Measurements from ENCODE around the gene ARHGEF16.

Gene ARHGEF16

DNA sequence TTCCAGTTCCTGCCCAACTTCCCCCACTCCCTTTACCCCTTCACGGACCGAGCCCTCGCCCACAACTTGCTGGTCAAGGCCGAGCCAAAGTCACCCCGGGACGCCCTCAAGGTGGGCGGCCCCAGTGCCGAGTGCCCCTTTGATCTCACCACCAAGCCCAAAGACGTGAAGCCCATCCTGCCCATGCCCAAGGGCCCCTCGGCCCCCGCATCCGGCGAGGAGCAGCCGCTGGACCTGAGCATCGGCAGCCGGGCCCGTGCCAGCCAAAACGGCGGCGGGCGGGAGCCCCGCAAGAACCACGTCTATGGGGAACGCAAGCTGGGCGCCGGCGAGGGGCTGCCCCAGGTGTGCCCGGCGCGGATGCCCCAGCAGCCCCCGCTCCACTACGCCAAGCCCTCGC, 42.1 kb upstream of the ARHGEF16 start:
- DNase-seq, result no peak
- H3K27me3 ChIP-seq (replicated peaks; ENCODE audit: insufficient read depth, low read length), result peaks cover 75% of the 10 kb centered on the region
- no peak overlapping the region for H3K4me2 ChIP-seq (ENCODE audit: low read depth, low read length)
- H3K9ac ChIP-seq (ENCODE audit: low read length), result no peak overlapping the region
- no peaks in the 10 kb centered on the region for H3K4me1 ChIP-seq (ENCODE audit: low read length)
- H3K36me3 ChIP-seq (replicated peaks; ENCODE audit: insufficient read depth, low read length), result no peaks in the 10 kb centered on the region
- no peaks in the 10 kb centered on the region for H3F3A ChIP-seq (ENCODE audit: insufficient read depth, low read length)
- H3K9me3 ChIP-seq (replicated peaks; ENCODE audit: insufficient read depth, low read length), result no peaks in the 10 kb centered on the region
- no peaks in the 10 kb centered on the region for H3K79me2 ChIP-seq (ENCODE audit: low read length)
- no peak overlapping the region for H3K27ac ChIP-seq (ENCODE audit: low read length)
- no peak overlapping the region for H3K4me3 ChIP-seq (ENCODE audit: low read length)
- H3K9me2 ChIP-seq (replicated peaks; ENCODE audit: insufficient read depth, low read length), result no peaks in the 10 kb centered on the region
- no peak for TF ChIP-seq EZH2 (optimal IDR thresholded peaks at IDR 0.05; ENCODE audit: low read depth, low read length)
- TF ChIP-seq, protein P1, sequence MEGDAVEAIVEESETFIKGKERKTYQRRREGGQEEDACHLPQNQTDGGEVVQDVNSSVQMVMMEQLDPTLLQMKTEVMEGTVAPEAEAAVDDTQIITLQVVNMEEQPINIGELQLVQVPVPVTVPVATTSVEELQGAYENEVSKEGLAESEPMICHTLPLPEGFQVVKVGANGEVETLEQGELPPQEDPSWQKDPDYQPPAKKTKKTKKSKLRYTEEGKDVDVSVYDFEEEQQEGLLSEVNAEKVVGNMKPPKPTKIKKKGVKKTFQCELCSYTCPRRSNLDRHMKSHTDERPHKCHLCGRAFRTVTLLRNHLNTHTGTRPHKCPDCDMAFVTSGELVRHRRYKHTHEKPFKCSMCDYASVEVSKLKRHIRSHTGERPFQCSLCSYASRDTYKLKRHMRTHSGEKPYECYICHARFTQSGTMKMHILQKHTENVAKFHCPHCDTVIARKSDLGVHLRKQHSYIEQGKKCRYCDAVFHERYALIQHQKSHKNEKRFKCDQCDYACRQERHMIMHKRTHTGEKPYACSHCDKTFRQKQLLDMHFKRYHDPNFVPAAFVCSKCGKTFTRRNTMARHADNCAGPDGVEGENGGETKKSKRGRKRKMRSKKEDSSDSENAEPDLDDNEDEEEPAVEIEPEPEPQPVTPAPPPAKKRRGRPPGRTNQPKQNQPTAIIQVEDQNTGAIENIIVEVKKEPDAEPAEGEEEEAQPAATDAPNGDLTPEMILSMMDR (IDR thresholded peaks at IDR 0.05; ENCODE audit: low read length), result no peak
- TF ChIP-seq EZH2phosphoT487 (IDR thresholded peaks at IDR 0.05; ENCODE audit: low read length), result no peak
- no peaks in the 10 kb centered on the region for H4K20me1 ChIP-seq (ENCODE audit: insufficient read depth, low read length)
- no peak overlapping the region for H2AFZ ChIP-seq (ENCODE audit: low read length)

DNA sequence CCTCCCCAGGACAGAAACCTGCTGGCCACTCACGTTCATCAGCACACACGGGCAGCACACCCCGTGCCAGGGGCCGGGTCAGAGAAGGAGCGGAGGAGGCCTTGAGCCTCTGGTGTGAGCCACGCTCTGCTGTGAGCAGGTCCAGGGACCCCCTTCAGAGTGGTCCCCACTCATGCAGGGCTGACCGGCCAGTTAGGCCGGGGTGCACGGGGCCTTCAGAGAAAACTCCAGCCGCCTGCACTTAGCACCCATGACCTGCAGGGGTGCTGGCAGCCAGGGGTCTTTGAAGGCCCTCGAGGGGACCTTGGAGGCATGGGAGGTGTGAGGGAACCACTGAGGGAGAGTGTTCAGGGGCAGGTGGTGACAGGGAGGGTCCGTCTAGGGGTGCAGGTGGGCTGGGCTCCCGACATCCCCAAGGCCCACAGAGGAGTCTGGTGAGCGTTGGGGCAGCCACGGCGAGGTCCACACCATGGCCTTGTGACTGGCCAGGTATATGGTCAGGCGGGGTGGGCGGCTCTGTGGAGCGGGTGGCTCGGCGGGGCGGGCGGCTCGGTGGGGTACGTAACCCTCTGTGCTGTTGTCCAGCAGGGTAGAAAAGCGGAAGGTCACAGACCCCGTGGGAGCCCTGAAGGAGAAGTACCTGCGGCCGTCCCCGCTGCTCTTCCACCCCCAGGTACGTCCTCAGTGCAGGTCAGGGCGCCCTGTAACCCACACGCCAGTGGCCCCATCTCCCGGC, 40.3 kb upstream of the ARHGEF16 start:
- no peak for TF ChIP-seq EZH2phosphoT487 (IDR thresholded peaks at IDR 0.05; ENCODE audit: low read length)
- TF ChIP-seq EZH2 (optimal IDR thresholded peaks at IDR 0.05; ENCODE audit: low read depth, low read length), result no peak
- TF ChIP-seq, protein P1 (IDR thresholded peaks at IDR 0.05; ENCODE audit: low read length), result no peak
- no peaks in the 10 kb centered on the region for H3K36me3 ChIP-seq (replicated peaks; ENCODE audit: insufficient read depth, low read length)
- no peak overlapping the region for H2AFZ ChIP-seq (ENCODE audit: low read length)
- no peaks in the 10 kb centered on the region for H3K9me3 ChIP-seq (replicated peaks; ENCODE audit: insufficient read depth, low read length)
- no peaks in the 10 kb centered on the region for H3K79me2 ChIP-seq (ENCODE audit: low read length)
- H4K20me1 ChIP-seq (ENCODE audit: insufficient read depth, low read length), result no peaks in the 10 kb centered on the region
- no peaks in the 10 kb centered on the region for H3F3A ChIP-seq (ENCODE audit: insufficient read depth, low read length)
- H3K27me3 ChIP-seq (replicated peaks; ENCODE audit: insufficient read depth, low read length), result peaks cover 85% of the 10 kb centered on the region
- no peak overlapping the region for H3K9ac ChIP-seq (ENCODE audit: low read length)
- H3K4me2 ChIP-seq (ENCODE audit: low read depth, low read length), result no peak overlapping the region
- H3K4me1 ChIP-seq (ENCODE audit: low read length), result no peaks in the 10 kb centered on the region
- H3K9me2 ChIP-seq (replicated peaks; ENCODE audit: insufficient read depth, low read length), result no peaks in the 10 kb centered on the region
- H3K27ac ChIP-seq (ENCODE audit: low read length), result no peak overlapping the region
- DNase-seq, result no peak
- H3K4me3 ChIP-seq (ENCODE audit: low read length), result no peak overlapping the region

DNA sequence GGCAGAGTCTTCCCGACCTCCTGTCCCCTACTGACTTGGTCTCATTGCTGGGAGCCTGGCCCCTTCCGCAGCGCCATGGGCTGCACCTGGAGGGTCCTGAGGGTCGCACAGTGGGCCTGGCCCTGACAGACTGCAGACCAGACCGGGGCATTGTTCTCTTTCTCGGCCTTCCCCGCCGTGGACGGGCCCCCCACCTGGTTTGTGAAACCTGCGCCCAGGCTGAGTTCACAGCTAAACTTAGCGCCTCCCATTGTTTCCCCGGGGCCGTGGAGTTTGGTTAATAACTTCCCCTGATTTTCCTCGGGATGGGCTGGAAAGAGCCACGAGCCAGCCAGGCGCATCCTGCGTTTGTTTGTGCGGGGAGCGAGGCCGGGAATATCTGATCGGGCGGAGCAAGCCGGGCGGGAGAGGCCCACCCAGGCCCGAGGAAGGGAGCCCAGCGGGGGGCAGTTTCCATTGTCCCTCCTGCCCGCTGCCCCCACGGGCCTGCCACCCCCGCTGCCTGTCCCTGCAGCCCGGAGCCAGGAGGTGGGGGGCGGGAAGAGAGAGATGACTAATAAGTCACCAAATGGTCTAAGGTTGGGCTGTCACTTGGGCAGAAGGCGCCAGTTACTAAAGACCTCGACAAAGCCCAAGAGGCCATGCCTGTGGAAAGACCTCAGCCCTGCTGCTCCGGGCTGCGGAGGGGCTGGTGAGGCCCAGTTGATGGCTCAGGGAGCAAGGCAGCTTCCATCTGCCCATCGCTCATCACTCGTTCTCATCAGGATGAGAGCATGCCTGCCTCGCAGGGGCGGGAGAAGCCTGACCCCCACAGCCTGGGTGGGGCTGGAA, 39.0 kb upstream of the ARHGEF16 start:
- peaks cover 92% of the 10 kb centered on the region for H3K27me3 ChIP-seq (replicated peaks; ENCODE audit: insufficient read depth, low read length)
- no peak overlapping the region for H3K27ac ChIP-seq (ENCODE audit: low read length)

More for the DNA sequence above, 39.0 kb upstream of the ARHGEF16 start:
- TF ChIP-seq, protein P1 (IDR thresholded peaks at IDR 0.05; ENCODE audit: low read length), result no peak
- TF ChIP-seq EZH2phosphoT487 (IDR thresholded peaks at IDR 0.05; ENCODE audit: low read length), result no peak
- TF ChIP-seq EZH2 (optimal IDR thresholded peaks at IDR 0.05; ENCODE audit: low read depth, low read length), result no peak
- H3K79me2 ChIP-seq (ENCODE audit: low read length), result no peaks in the 10 kb centered on the region
- H3K9me2 ChIP-seq (replicated peaks; ENCODE audit: insufficient read depth, low read length), result no peaks in the 10 kb centered on the region
- H3K9me3 ChIP-seq (replicated peaks; ENCODE audit: insufficient read depth, low read length), result no peaks in the 10 kb centered on the region
- H4K20me1 ChIP-seq (ENCODE audit: insufficient read depth, low read length), result no peaks in the 10 kb centered on the region
- H3K36me3 ChIP-seq (replicated peaks; ENCODE audit: insufficient read depth, low read length), result no peaks in the 10 kb centered on the region
- no peak overlapping the region for H2AFZ ChIP-seq (ENCODE audit: low read length)
- H3K4me2 ChIP-seq (ENCODE audit: low read depth, low read length), result no peak overlapping the region
- H3K4me3 ChIP-seq (ENCODE audit: low read length), result no peak overlapping the region
- no peak for DNase-seq
- no peaks in the 10 kb centered on the region for H3K4me1 ChIP-seq (ENCODE audit: low read length)
- H3K9ac ChIP-seq (ENCODE audit: low read length), result no peak overlapping the region
- H3F3A ChIP-seq (ENCODE audit: insufficient read depth, low read length), result no peaks in the 10 kb centered on the region
